Pancreas (tissue), 10 donors: ENCODE data around the gene PIGQ. TPM values are rescaled to one million over a fixed set of nuclear protein-coding genes. Genes with fewer than 3 reads are reported as not detected.
"Not testable (repeated sequence)": the region's sequence is repeated elsewhere in the genome, so short reads cannot be mapped to it uniquely, and the experiment has no call there.

ENCODE experiments used
- ATAC-seq, 4 donors: fragments of 200-7000 bp; cut with Tn5 transposase; one replicate each; pipeline versions ENCODE4 v1.8.0 to v1.9.1; 2020; ENCODE audit warnings: mild to moderate bottlenecking in 4 of 4, moderate library complexity in 4 of 4
- DNase-seq, 6 donors: peaks; one replicate each; pipeline ENCODE4 v3.0.0-alpha.2; 2020
- FAIRE-seq: peaks from 2 replicates; lab custom pipeline; 2012; peaks lifted over from hg19 to GRCh38; lab: Jason Lieb, UNC
- H3K27ac ChIP-seq, 4 donors: fragments of 200-600 bp; sonication (generic); 1 replicate in 3 of 4; 2 replicates in 1 of 4; pipeline versions ENCODE4 v1.5.0 to v1.8.0; 2020
- H3K27me3 ChIP-seq, 4 donors: fragments of 200-600 bp; one replicate each; pipeline ENCODE4 v1.8.0; 2021
- H3K36me3 ChIP-seq, 3 donors: fragments of 200-600 bp; sonication (generic) in 1 of 3; one replicate each; pipeline versions ENCODE4 v1.5.0 to v1.8.0; 2020 to 2021
- H3K4me1 ChIP-seq, 3 donors: fragments of 200-600 bp; one replicate each; pipeline ENCODE4 v1.8.0; 2021
- H3K4me3 ChIP-seq, 4 donors: fragments of 200-600 bp; sonication (generic) in 2 of 4; one replicate each; pipeline versions ENCODE4 v1.5.0 to v1.8.0; 2020 to 2021
- H3K9me3 ChIP-seq, 4 donors: fragments of 200-600 bp; one replicate each; pipeline ENCODE4 v1.8.0; 2021
- CTCF ChIP-seq, 4 donors: fragments of 200-600 bp; sonication (generic) in 3 of 4; IDR thresholded peaks; one replicate each; pipeline versions ENCODE4 v1.5.0 to v1.8.0; 2021; ENCODE audit warnings: antibody characterized with exemption in 4 of 4
- WGBS, 2 donors: extraction: QIAGEN DNeasy Blood & Tissue Kit; methylation state at CpG; one replicate each; pipeline ENCODE4 v1.1.7; 2013; 5-methylcytosine and 5-hydroxymethylcytosine counted together
- intact Hi-C, 3 donors: fragments of 100-400 bp; cut with DNase I; formaldehyde crosslinking; loops; one replicate each; pipeline versions ENCODE4 v1.11.1 to v1.14.2; 2022
- polyA plus RNA-seq, 2 donors: library from polyadenylated mRNA; stranded (reverse); fragments of 200-250 nt; gene quantifications; one replicate each; pipeline ENCODE4 v1.2.3, GENCODE V29; 2013
- total RNA-seq, 6 donors: library from RNA; stranded (reverse); fragmentation: NEBNext Ultra II Directional in 4 of 6; extraction: Animal tissue kit (Norgen Biotek cat#: 25700) in 4 of 6; gene quantifications; one replicate each; pipeline versions ENCODE4 v1.2.1 to v1.2.4, GENCODE V29; 2021 to 2023
- donor health status: healthy with polysubstance abuse.
- donor health status: DM: no; HTN: no; CAD: no; lungs with moderate emphysema.
- donor health status: DM: no; HTN: no; CAD: no.
- donor health status: control.
- donor health status: control.
- donor health status: Bipolar disorder and iron deficiency.
- donor health status: DM: yes; HTN: yes; CAD: no.
- donor health status: DM: no; HTN: no; CAD: no.
- donor health status: DM: no; HTN: no; CAD: no.
- donor health status: DM: yes; HTN: yes; CAD: no.

The PIGQ gene
- total and polyA plus RNA-seq, 8 donors = 29.7 to 165 (median 43.6) TPM

DNA sequence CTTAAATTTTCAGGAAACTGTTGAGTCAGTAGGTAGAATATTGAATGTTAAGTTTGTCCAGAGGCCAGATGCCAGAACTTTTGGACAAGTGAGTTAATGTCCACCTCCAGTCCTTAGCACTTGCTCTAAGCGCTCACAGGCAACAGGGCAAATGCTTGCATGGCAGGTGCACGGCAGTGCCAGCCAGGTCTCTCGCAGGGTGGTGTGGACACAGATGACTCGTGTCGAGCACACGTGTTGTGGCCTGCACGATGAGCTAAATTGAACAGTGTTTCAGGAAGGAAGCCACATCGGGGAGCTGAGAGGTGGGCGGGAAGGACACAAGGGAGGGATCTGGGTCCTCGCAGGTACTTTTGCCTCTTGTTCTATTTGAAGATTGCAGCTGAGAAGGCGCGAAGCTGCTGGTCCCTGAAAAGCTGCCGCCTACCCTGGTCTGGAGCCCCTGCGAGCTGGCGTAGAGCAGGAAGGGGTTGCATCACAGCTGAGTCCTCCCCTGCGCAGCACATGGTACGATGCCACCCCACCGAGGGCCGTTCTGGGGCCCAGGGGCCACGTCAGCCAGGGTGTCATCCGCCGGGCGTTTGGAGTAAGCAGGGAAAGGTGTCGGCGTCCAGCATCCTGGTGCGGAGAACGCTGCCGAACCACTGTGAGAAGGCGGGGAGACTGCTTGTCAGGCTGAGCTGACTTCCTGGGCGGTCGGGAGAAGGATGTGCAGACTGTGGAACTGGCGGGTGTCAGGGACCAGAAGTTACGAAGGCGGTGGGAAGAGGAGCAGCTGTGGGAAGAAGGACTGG lies 26.4 kb downstream of the PIGQ start:
- WGBS, 2 donors = 61 to 63% methylated on average over 34 of the region's 34 CpGs
- Histone ChIP-seq H3K9me3 (no peaks in the 10 kb centered on the region), H3K4me3 (no peak overlapping the region), H3K27me3 (no peaks in the 10 kb centered on the region), H3K27ac (peak overlapping the region in 2 of 4 donors; percentile 44 to 98), H3K4me1 (peaks cover 50 to 53% (median 52%) of the 10 kb centered on the region in 3 donors), H3K36me3 (peaks cover 0 to 6% (median 0%) of the 10 kb centered on the region in 3 donors)
- DNase-seq (peak; percentile 65 to 82 (median 74)), FAIRE-seq (no peak), ATAC-seq (peak; percentile 13 to 40 (median 24))
- TF ChIP-seq CTCF (IDR thresholded peaks at IDR 0.05) = no peak
- intact Hi-C loops = no loop called here

DNA sequence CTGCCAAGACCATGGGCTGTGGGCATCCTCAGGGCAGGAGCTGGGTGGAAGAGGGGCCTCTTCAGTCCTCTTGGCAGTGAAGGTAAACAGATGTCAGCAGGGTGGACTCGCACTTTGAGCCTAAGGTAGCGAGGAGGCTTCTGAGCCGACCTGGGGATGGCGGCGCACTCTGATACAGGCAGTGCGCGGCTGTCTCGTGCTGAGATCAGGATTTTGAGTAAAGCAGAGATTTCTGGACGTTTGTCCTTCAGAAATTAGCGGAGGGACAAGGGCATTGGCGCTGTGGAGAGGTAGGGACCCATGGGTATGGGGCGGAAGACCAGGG lies 26.9 kb downstream of the PIGQ start:
- peak in 2 of 6 donors; percentile 36 to 78 for DNase-seq

GRCh38 chr16:597655-598054 lies 27.9 kb downstream of the PIGQ start:
- H3K36me3 ChIP-seq, H3K27me3 ChIP-seq, H3K27ac ChIP-seq, H3K9me3 ChIP-seq, intact Hi-C loops, ATAC-seq, H3K4me3 ChIP-seq, FAIRE-seq, DNase-seq: not testable (repeated sequence)
- WGBS, 2 donors = 93 to 99% methylated on average over 6 to 7 of the region's 7 CpGs
- H3K4me1 ChIP-seq = peaks cover 38 to 41% (median 40%) of the 10 kb centered on the region in 3 donors

More for the DNA sequence above, 26.9 kb downstream of the PIGQ start:
- Histone ChIP-seq H3K27me3 (no peaks in the 10 kb centered on the region), H3K9me3 (no peaks in the 10 kb centered on the region), H3K4me1 (peaks cover 48 to 51% (median 50%) of the 10 kb centered on the region in 3 donors), H3K4me3 (no peak overlapping the region), H3K27ac (peak overlapping the region in 1 of 4 donors; percentile 98), H3K36me3 (peaks cover 0 to 6% (median 0%) of the 10 kb centered on the region in 3 donors)
- FAIRE-seq (no peak), ATAC-seq (no peak)
- WGBS, 2 donors = 52 to 63% methylated on average over 12 of the region's 12 CpGs
- intact Hi-C loops = no loop called here
- no peak for TF ChIP-seq CTCF (IDR thresholded peaks at IDR 0.05)

GRCh38 chr16:598823-599739 lies 29.3 kb downstream of the PIGQ start:
- intact Hi-C loops = no loop called here
- no peak overlapping the region for H3K4me3 ChIP-seq
- WGBS, 2 donors = 93 to 96% methylated on average over 43 of the region's 43 CpGs
- ATAC-seq = peak in 2 of 4 donors; percentile 17 to 35
- no peak for TF ChIP-seq CTCF (IDR thresholded peaks at IDR 0.05)
- H3K4me1 ChIP-seq = peaks cover 25 to 27% (median 26%) of the 10 kb centered on the region in 3 donors
- no peaks in the 10 kb centered on the region for H3K9me3 ChIP-seq
- peak in 2 of 6 donors; percentile 61 to 67 for DNase-seq
- no peaks in the 10 kb centered on the region for H3K27me3 ChIP-seq
- no peak for FAIRE-seq
- H3K36me3 ChIP-seq = peaks cover 0 to 6% (median 0%) of the 10 kb centered on the region in 3 donors
- H3K27ac ChIP-seq = no peak overlapping the region

DNA sequence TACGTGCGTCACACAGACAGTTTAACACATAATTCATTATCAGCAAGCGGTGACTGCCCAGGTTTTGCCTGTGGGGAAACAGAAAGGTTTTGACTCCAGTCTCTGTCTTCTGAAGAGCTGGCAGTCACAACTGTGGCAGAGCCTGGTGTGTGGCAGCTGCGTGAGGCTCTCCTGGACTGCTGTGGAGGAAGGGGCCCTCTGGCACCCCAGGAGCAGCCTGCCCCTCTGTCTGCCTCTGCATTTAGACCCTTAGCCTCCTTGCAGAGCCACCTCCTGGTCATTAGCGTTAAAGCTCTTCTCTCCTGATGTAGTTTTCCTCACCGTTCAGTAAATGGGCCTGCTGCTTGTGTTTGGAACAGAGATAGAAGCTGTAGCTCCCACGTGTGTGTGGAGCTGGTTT lies 31.0 kb downstream of the PIGQ start:
- no peak for FAIRE-seq
- intact Hi-C loops = no loop called here
- no peak for DNase-seq
- TF ChIP-seq CTCF (IDR thresholded peaks at IDR 0.05) = no peak
- Histone ChIP-seq H3K27ac (no peak overlapping the region), H3K36me3 (peaks cover 0 to 6% (median 0%) of the 10 kb centered on the region in 3 donors), H3K4me3 (no peak overlapping the region), H3K4me1 (peaks cover 8 to 11% (median 10%) of the 10 kb centered on the region in 3 donors), H3K9me3 (no peaks in the 10 kb centered on the region), H3K27me3 (no peaks in the 10 kb centered on the region)
- ATAC-seq = peak in 1 of 4 donors; percentile 8
- WGBS, 2 donors = 47 to 60% methylated on average over 7 of the region's 7 CpGs
